ENCODE measurements around the gene GNAQ.

- TF ChIP-seq REST (IDR thresholded peaks at IDR 0.05) (no peak), SMC3 (IDR thresholded peaks at IDR 0.05) (no peak), SREBF2 (IDR thresholded peaks at IDR 0.05) (no peak), ZC3H11A (IDR thresholded peaks at IDR 0.05) (no peak), MAFK (IDR thresholded peaks at IDR 0.05; ENCODE audit: partially characterized antibody) (no peak), CTCF (IDR thresholded peaks at IDR 0.05) (no peak)
These were observed 359.4 kb downstream of the GNAQ start for GRCh38 chr9:77672183-77672582.
